ENCODE results near the gene SERINC3. TPM values are rescaled to one million over a fixed set of nuclear protein-coding genes. Genes with fewer than 3 reads are reported as not detected.

The SERINC3 gene
- total and polyA plus RNA-seq, 10 of the 15 experiments (the other 5 are each of a cell fraction or from before 2014, with no cell fraction given), result 24.5 to 96.8 (median 38.8) TPM

- ATAC-seq, result no peak
- no peak overlapping the region for H3K27ac ChIP-seq (ENCODE audit: control insufficient read depth, insufficient read depth)
- CTCF ChIA-PET, result no interaction called here
Observed at GRCh38 chr20:44513871-44514270, 8.0 kb downstream of the SERINC3 start.

GRCh38 chr20:44509762-44510161 is 12.1 kb downstream of the SERINC3 start:
- BruUV-seq (replicated peaks), result TSS peak; percentile 30
- SMC1A ChIA-PET (ENCODE audit: uncharacterized antibody, unreplicated experiment), result interaction anchor here (1.0 kb wide), 1 partner anchor 18 kb away, joined by 3 read pairs; no protein-coding TSS in a partner anchor
- CTCF ChIA-PET, result interaction anchor here (0.8 kb wide), 1 partner anchor 11 kb away, joined by 3 read pairs; no protein-coding TSS in a partner anchor
- Histone ChIP-seq H3K9ac (ENCODE audit: control insufficient read depth, insufficient read depth, low read length) (no peak overlapping the region), H3K27ac (ENCODE audit: control insufficient read depth, insufficient read depth) (no peak overlapping the region), H3K4me2 (ENCODE audit: control insufficient read depth, insufficient read depth) (no peak overlapping the region), H3K27me3 (replicated peaks in 1 of 2; ENCODE audit: control insufficient read depth in 2 of 2, insufficient read depth in 2 of 2, low read length in 1 of 2) (no peaks in the 10 kb centered on the region), H4K20me1 (ENCODE audit: control insufficient read depth, insufficient read depth) (0 out of 2 replicates have a peak, but pooled peaks cover 4% of the 10 kb centered on the region), H3K79me2 (ENCODE audit: control insufficient read depth, insufficient read depth, low read length) (peaks cover 6% of the 10 kb centered on the region), H3K36me3 (ENCODE audit: control insufficient read depth in 2 of 2, insufficient read depth in 2 of 2, low read length in 1 of 2) (peaks cover 2 to 27% of the 10 kb centered on the region in 2 experiments), H3K4me1 (ENCODE audit: control insufficient read depth, insufficient read depth, low read length) (no peaks in the 10 kb centered on the region), H2AFZ (ENCODE audit: control insufficient read depth, low read depth, low read length) (no peak overlapping the region), H3K4me3 (no peak overlapping the region), H3K9me3 (replicated peaks; ENCODE audit: control insufficient read depth, insufficient read depth, low read length) (no peaks in the 10 kb centered on the region)
- no peak for TF ChIP-seq CHD4 (IDR thresholded peaks at IDR 0.05)
- no peak for TF ChIP-seq TCF7 (IDR thresholded peaks at IDR 0.05; ENCODE audit: borderline replicate concordance)
- no peak for TF ChIP-seq RELB (IDR thresholded peaks at IDR 0.05; ENCODE audit: low read depth)
- TF ChIP-seq ATF2 (IDR thresholded peaks at IDR 0.05; ENCODE audit: low read length), result no peak
- POLR2A ChIA-PET, result interaction anchor here (2.9 kb wide), 1 partner anchor 11 kb away, joined by 9 read pairs; the partner anchor contains the start of gene SERINC3
- RAD21 ChIA-PET (ENCODE audit: unreplicated experiment), result no interaction called here
- in situ Hi-C loops (cut with MboI) (no loop called here), intact Hi-C loops (cut with micrococcal nuclease; ENCODE audit: unreplicated experiment) (no loop called here)
- ATAC-seq, result no peak
- no peak for FAIRE-seq
- no peak for DNase-seq (ENCODE audit: low read depth, low spot score)
- 68% methylated on average over 4 of the region's 4 CpGs for WGBS (ENCODE audit: insufficient coverage, insufficient replicate concordance, low lambda C conversion rate, missing lambda C conversion rate)

More at GRCh38 chr20:44513871-44514270, 8.0 kb downstream of the SERINC3 start:
- Histone ChIP-seq H3K4me2 (ENCODE audit: control insufficient read depth, insufficient read depth) (no peak overlapping the region), H3K36me3 (ENCODE audit: control insufficient read depth in 2 of 2, insufficient read depth in 2 of 2, low read length in 1 of 2) (peaks cover 2 to 3% of the 10 kb centered on the region in 2 experiments), H3K79me2 (ENCODE audit: control insufficient read depth, insufficient read depth, low read length) (peaks cover 29% of the 10 kb centered on the region), H3K27me3 (replicated peaks in 1 of 2; ENCODE audit: control insufficient read depth in 2 of 2, insufficient read depth in 2 of 2, low read length in 1 of 2) (no peaks in the 10 kb centered on the region), H3K4me3 (no peak overlapping the region), H3K9ac (ENCODE audit: control insufficient read depth, insufficient read depth, low read length) (no peak overlapping the region), H4K20me1 (ENCODE audit: control insufficient read depth, insufficient read depth) (0 out of 2 replicates have a peak, but pooled peaks cover 4% of the 10 kb centered on the region), H3K4me1 (ENCODE audit: control insufficient read depth, insufficient read depth, low read length) (no peaks in the 10 kb centered on the region), H3K9me3 (replicated peaks; ENCODE audit: control insufficient read depth, insufficient read depth, low read length) (no peaks in the 10 kb centered on the region), H2AFZ (ENCODE audit: control insufficient read depth, low read depth, low read length) (no peak overlapping the region)
- FAIRE-seq, result no peak
- TF ChIP-seq TAF1 (IDR thresholded peaks at IDR 0.05; ENCODE audit: borderline replicate concordance, low read depth, low read length) (no peak), RUNX3 (IDR thresholded peaks at IDR 0.05; ENCODE audit: low read length) (no peak), ESRRA (IDR thresholded peaks at IDR 0.05; ENCODE audit: low read length) (no peak)
- DNase-seq (ENCODE audit: low read depth, low spot score), result no peak
- ChIA-PET SMC1A (ENCODE audit: uncharacterized antibody, unreplicated experiment) (interaction anchor here (1.1 to 1.6 kb wide), 2 partner anchors 40 to 41 kb away, joined by 3 to 4 read pairs; no protein-coding TSS in a partner anchor), RAD21 (ENCODE audit: unreplicated experiment) (no interaction called here), POLR2A (no interaction called here)
- in situ Hi-C loops (cut with MboI), result no loop called here
- over 99% methylated on average over 10 of the region's 10 CpGs for WGBS (ENCODE audit: insufficient coverage, insufficient replicate concordance, low lambda C conversion rate, missing lambda C conversion rate)
- no TSS peak for BruUV-seq (replicated peaks)
- intact Hi-C loops (cut with micrococcal nuclease; ENCODE audit: unreplicated experiment), result no loop called here
